ENCODE measurements around the gene MRPS7.

GRCh38 chr17:75315541-75316243 lies 54.0 kb downstream of the MRPS7 start:
- TF ChIP-seq CTCF (IDR thresholded peaks at IDR 0.05) (no peak), POLR2A (IDR thresholded peaks at IDR 0.05) (no peak)

Data from prostate gland (tissue), 2 donors.